Kidney capillary endothelial cell (primary cell): Measurements from ENCODE around the gene THSD8.
A peak's percentile ranks its signal among the peaks of the same experiment; 100 is the strongest.
"Not testable (repeated sequence)": the region's sequence is repeated elsewhere in the genome, so short reads cannot be mapped to it uniquely, and the experiment has no call there.

ENCODE experiments used
- DNase-seq: peaks from one replicate; pipeline ENCODE4 v3.0.0-alpha.2; 2018; ENCODE audit warnings: low spot score

Gene THSD8

GRCh38 chr19:12825254-12826131 is 23.6 kb downstream of the THSD8 start:
- no peak for DNase-seq

- DNase-seq, result no peak
These were observed 26.6 kb downstream of the THSD8 start for GRCh38 chr19:12828494-12828893.

GRCh38 chr19:12833418-12833737 is 31.5 kb downstream of the THSD8 start:
- no peak for DNase-seq

GRCh38 chr19:12833738-12834565 is 32.1 kb downstream of the THSD8 start:
- DNase-seq, result no peak

GRCh38 chr19:12834566-12834943 is 32.7 kb downstream of the THSD8 start, which contains the start of gene RTBDN:
TSS of gene RTBDN (minus strand) at chr19:12834579. CDS start at chr19:12829979, 4,600 bp downstream.
- no peak for DNase-seq

GRCh38 chr19:12834976-12835757 is 33.3 kb downstream of the THSD8 start:
- DNase-seq, result no peak

GRCh38 chr19:12836529-12836863 is 34.6 kb downstream of the THSD8 start:
- no peak for DNase-seq

- DNase-seq, result no peak
These were observed 35.4 kb downstream of the THSD8 start for GRCh38 chr19:12837225-12837624.

GRCh38 chr19:12838182-12838885 is 36.5 kb downstream of the THSD8 start, which contains the start of gene MAST1:
TSS of gene MAST1 (plus strand) at chr19:12838515. CDS start at chr19:12838573, 58 bp downstream.
- no peak for DNase-seq

- no peak for DNase-seq
These were observed 37.3 kb downstream of the THSD8 start for GRCh38 chr19:12838886-12839756.

- DNase-seq, result no peak
These were observed 38.5 kb downstream of the THSD8 start for GRCh38 chr19:12840091-12841079.

- no peak for DNase-seq
These were observed 39.2 kb downstream of the THSD8 start for GRCh38 chr19:12841094-12841493.

- DNase-seq, result no peak
These were observed 40.6 kb downstream of the THSD8 start for GRCh38 chr19:12842511-12842910.

- no peak for DNase-seq
These were observed 41.5 kb downstream of the THSD8 start for GRCh38 chr19:12843328-12843727.

- DNase-seq, result no peak
These were observed 42.3 kb downstream of the THSD8 start for GRCh38 chr19:12843999-12844732.

GRCh38 chr19:12846613-12847012 is 44.7 kb downstream of the THSD8 start:
- not testable (repeated sequence) for DNase-seq

GRCh38 chr19:12847159-12848139 is 45.6 kb downstream of the THSD8 start:
- DNase-seq, result peak; percentile 44
